HUES6 (cell line): ENCODE data around the gene F2RL3.

ENCODE experiments used
- H3K27ac ChIP-seq: 2 replicates; pipeline ENCODE4 v1.7.0; 2013; ENCODE audit warnings: low read depth, mild to moderate bottlenecking, low read length, inconsistent platforms
- H3K27me3 ChIP-seq: 2 replicates; pipeline ENCODE4 v1.6.1; 2013; ENCODE audit warnings: low read length; ENCODE audit not compliant: control insufficient read depth, insufficient read depth
- H3K36me3 ChIP-seq: 2 replicates; pipeline ENCODE4 v1.6.1; 2013; ENCODE audit warnings: low read length; ENCODE audit not compliant: control insufficient read depth, insufficient read depth
- H3K4me1 ChIP-seq: 2 replicates; pipeline ENCODE4 v1.6.1; 2013; ENCODE audit warnings: low read length; ENCODE audit not compliant: control insufficient read depth, insufficient read depth
- H3K4me3 ChIP-seq: 2 replicates; pipeline ENCODE4 v1.5.1; 2013; ENCODE audit warnings: low read depth, low read length
- H3K9ac ChIP-seq: one replicate; pipeline ENCODE4 v1.6.1; 2013; ENCODE audit warnings: mild to moderate bottlenecking, low read length
- H3K9me3 ChIP-seq: 2 replicates; pipeline ENCODE4 v1.6.1; 2013; ENCODE audit warnings: low read depth, low read length; ENCODE audit not compliant: control insufficient read depth, insufficient read depth

The F2RL3 gene

GRCh38 chr19:16911046-16911445 is 22.2 kb downstream of the F2RL3 start:
- H3K27me3 ChIP-seq, result no peaks in the 10 kb centered on the region
- no peak overlapping the region for H3K27ac ChIP-seq
- H3K4me3 ChIP-seq, result no peak overlapping the region
- H3K4me1 ChIP-seq, result no peaks in the 10 kb centered on the region
- no peaks in the 10 kb centered on the region for H3K36me3 ChIP-seq
- peaks cover 19% of the 10 kb centered on the region for H3K9me3 ChIP-seq
- H3K9ac ChIP-seq, result no peak overlapping the region

GRCh38 chr19:16912780-16913179 is 24.0 kb downstream of the F2RL3 start:
- H3K27ac ChIP-seq, result no peak overlapping the region
- no peaks in the 10 kb centered on the region for H3K36me3 ChIP-seq
- no peak overlapping the region for H3K4me3 ChIP-seq
- H3K9ac ChIP-seq, result no peak overlapping the region
- H3K9me3 ChIP-seq, result peaks cover 19% of the 10 kb centered on the region
- H3K27me3 ChIP-seq, result no peaks in the 10 kb centered on the region
- no peaks in the 10 kb centered on the region for H3K4me1 ChIP-seq

- no peaks in the 10 kb centered on the region for H3K27me3 ChIP-seq
- no peak overlapping the region for H3K9ac ChIP-seq
- no peak overlapping the region for H3K27ac ChIP-seq
- H3K4me3 ChIP-seq, result no peak overlapping the region
- no peaks in the 10 kb centered on the region for H3K4me1 ChIP-seq
- peaks cover 23% of the 10 kb centered on the region for H3K9me3 ChIP-seq
- H3K36me3 ChIP-seq, result no peaks in the 10 kb centered on the region
Observed at GRCh38 chr19:16914421-16914820, 25.6 kb downstream of the F2RL3 start.

- H3K9ac ChIP-seq, result no peak overlapping the region
- no peaks in the 10 kb centered on the region for H3K36me3 ChIP-seq
- no peak overlapping the region for H3K4me3 ChIP-seq
- no peaks in the 10 kb centered on the region for H3K4me1 ChIP-seq
- peaks cover 29% of the 10 kb centered on the region for H3K9me3 ChIP-seq
- H3K27me3 ChIP-seq, result no peaks in the 10 kb centered on the region
- no peak overlapping the region for H3K27ac ChIP-seq
Observed at GRCh38 chr19:16915135-16915534, 26.3 kb downstream of the F2RL3 start.

- no peaks in the 10 kb centered on the region for H3K27me3 ChIP-seq
- H3K9ac ChIP-seq, result no peak overlapping the region
- no peaks in the 10 kb centered on the region for H3K36me3 ChIP-seq
- H3K9me3 ChIP-seq, result peaks cover 29% of the 10 kb centered on the region
- H3K27ac ChIP-seq, result no peak overlapping the region
- H3K4me1 ChIP-seq, result no peaks in the 10 kb centered on the region
- H3K4me3 ChIP-seq, result no peak overlapping the region
Observed at GRCh38 chr19:16915734-16916133, 26.9 kb downstream of the F2RL3 start.

- no peaks in the 10 kb centered on the region for H3K27me3 ChIP-seq
- no peaks in the 10 kb centered on the region for H3K36me3 ChIP-seq
- no peak overlapping the region for H3K27ac ChIP-seq
- H3K4me3 ChIP-seq, result no peak overlapping the region
- H3K9ac ChIP-seq, result no peak overlapping the region
- peaks cover 25% of the 10 kb centered on the region for H3K9me3 ChIP-seq
- no peaks in the 10 kb centered on the region for H3K4me1 ChIP-seq
Observed at GRCh38 chr19:16917401-16917800, 28.6 kb downstream of the F2RL3 start.

- Histone ChIP-seq H3K4me1 (no peaks in the 10 kb centered on the region), H3K27me3 (no peaks in the 10 kb centered on the region), H3K4me3 (no peak overlapping the region)
Observed at GRCh38 chr19:16919496-16919895, 30.7 kb downstream of the F2RL3 start.

GRCh38 chr19:16920816-16921529 is 32.2 kb downstream of the F2RL3 start:
- no peaks in the 10 kb centered on the region for H3K36me3 ChIP-seq
- no peaks in the 10 kb centered on the region for H3K27me3 ChIP-seq
- H3K27ac ChIP-seq, result no peak overlapping the region
- H3K4me3 ChIP-seq, result no peak overlapping the region
- H3K9me3 ChIP-seq, result peaks cover 15% of the 10 kb centered on the region
- no peaks in the 10 kb centered on the region for H3K4me1 ChIP-seq
- H3K9ac ChIP-seq, result no peak overlapping the region

More at GRCh38 chr19:16919496-16919895, 30.7 kb downstream of the F2RL3 start:
- peaks cover 13% of the 10 kb centered on the region for H3K9me3 ChIP-seq
- H3K36me3 ChIP-seq, result no peaks in the 10 kb centered on the region
- H3K27ac ChIP-seq, result no peak overlapping the region
- no peak overlapping the region for H3K9ac ChIP-seq

GRCh38 chr19:16921766-16922591 is 33.2 kb downstream of the F2RL3 start:
- Histone ChIP-seq H3K9me3 (peaks cover 15% of the 10 kb centered on the region), H3K36me3 (no peaks in the 10 kb centered on the region), H3K27me3 (no peaks in the 10 kb centered on the region), H3K9ac (no peak overlapping the region), H3K4me1 (no peaks in the 10 kb centered on the region), H3K27ac (no peak overlapping the region), H3K4me3 (no peak overlapping the region)

- Histone ChIP-seq H3K27ac (no peak overlapping the region), H3K4me1 (no peaks in the 10 kb centered on the region), H3K27me3 (no peaks in the 10 kb centered on the region), H3K4me3 (no peak overlapping the region), H3K36me3 (no peaks in the 10 kb centered on the region), H3K9ac (no peak overlapping the region), H3K9me3 (peaks cover 15% of the 10 kb centered on the region)
Observed at GRCh38 chr19:16922592-16922934, 33.8 kb downstream of the F2RL3 start.

GRCh38 chr19:16922949-16923348 is 34.1 kb downstream of the F2RL3 start:
- H3K4me3 ChIP-seq, result no peak overlapping the region
- H3K36me3 ChIP-seq, result no peaks in the 10 kb centered on the region
- H3K27ac ChIP-seq, result no peak overlapping the region

More at GRCh38 chr19:16922949-16923348, 34.1 kb downstream of the F2RL3 start:
- no peak overlapping the region for H3K9ac ChIP-seq
- H3K4me1 ChIP-seq, result no peaks in the 10 kb centered on the region
- no peaks in the 10 kb centered on the region for H3K27me3 ChIP-seq
- peaks cover 15% of the 10 kb centered on the region for H3K9me3 ChIP-seq
